GM18507 (cell line): ENCODE measurements around the gene VPS35L.

Experiments
- DNase-seq: peaks from one replicate; pipeline ENCODE4 v3.0.0; 2011; ENCODE audit warnings: low read depth; ENCODE audit not compliant: insufficient read length; ENCODE audit errors: extremely low spot score
- FAIRE-seq: peaks from 2 replicates; lab custom pipeline; 2011; peaks lifted over from hg19 to GRCh38; lab: Jason Lieb, UNC

The VPS35L gene

GRCh38 chr16:19683453-19684236 is 128.1 kb downstream of the VPS35L start:
- FAIRE-seq (no peak), DNase-seq (no peak)

- no peak for FAIRE-seq
- no peak for DNase-seq
Measured at GRCh38 chr16:19685176-19685575, 129.7 kb downstream of the VPS35L start.

- no peak for DNase-seq
- no peak for FAIRE-seq
Measured at GRCh38 chr16:19687279-19687678, 131.8 kb downstream of the VPS35L start.

GRCh38 chr16:19688396-19689024 is 133.0 kb downstream of the VPS35L start:
- DNase-seq (no peak), FAIRE-seq (no peak)

- DNase-seq (no peak), FAIRE-seq (no peak)
Measured at GRCh38 chr16:19689342-19689741, 133.8 kb downstream of the VPS35L start.

GRCh38 chr16:19690196-19690595 is 134.7 kb downstream of the VPS35L start:
- no peak for DNase-seq
- no peak for FAIRE-seq

- no peak for DNase-seq
Measured at GRCh38 chr16:19691161-19691711, 135.7 kb downstream of the VPS35L start.

DNA sequence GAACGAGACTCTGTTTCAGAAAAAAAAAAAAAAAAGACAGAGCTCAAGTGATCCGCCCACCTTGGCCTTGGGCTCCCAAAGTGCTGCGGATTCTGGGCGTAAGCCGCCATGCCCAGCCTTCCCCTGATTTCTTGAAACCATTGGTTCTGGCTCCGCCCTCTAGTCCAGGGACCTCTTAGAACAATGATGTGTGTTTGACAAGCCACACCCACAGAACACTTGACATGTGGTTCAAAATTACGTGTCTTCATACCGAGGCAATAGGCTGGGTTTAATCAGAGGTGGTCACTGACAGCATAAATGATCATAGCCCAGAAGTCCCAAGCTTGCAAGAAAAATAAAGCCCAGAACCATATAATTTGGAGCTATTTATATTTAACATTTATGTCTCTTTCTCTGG is 139.5 kb downstream of the VPS35L start:
- FAIRE-seq (no peak), DNase-seq (no peak)

More at GRCh38 chr16:19691161-19691711, 135.7 kb downstream of the VPS35L start:
- FAIRE-seq = no peak

GRCh38 chr16:19696328-19696727 is 140.8 kb downstream of the VPS35L start:
- DNase-seq (no peak), FAIRE-seq (no peak)

DNA sequence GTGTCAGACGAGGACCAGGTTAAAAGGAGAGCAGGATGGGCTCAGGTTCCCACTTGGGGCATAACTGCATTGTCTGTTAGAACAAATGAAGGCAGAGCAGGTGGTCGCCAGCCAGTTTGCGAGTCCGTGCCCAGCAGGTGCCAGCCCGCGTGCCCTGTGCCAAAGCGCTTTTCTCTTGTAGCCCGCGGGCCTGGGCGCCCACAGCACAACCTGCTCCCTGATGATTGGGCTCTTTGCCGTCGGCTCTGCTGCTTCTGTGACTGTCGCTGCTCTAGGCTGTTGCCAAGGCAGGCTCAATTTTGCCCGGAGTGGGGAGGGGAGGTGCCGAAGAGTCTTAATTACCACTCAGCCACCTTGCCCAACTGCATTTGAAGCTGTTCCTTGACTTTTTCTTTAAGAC is 141.5 kb downstream of the VPS35L start:
- DNase-seq = no peak

DNA sequence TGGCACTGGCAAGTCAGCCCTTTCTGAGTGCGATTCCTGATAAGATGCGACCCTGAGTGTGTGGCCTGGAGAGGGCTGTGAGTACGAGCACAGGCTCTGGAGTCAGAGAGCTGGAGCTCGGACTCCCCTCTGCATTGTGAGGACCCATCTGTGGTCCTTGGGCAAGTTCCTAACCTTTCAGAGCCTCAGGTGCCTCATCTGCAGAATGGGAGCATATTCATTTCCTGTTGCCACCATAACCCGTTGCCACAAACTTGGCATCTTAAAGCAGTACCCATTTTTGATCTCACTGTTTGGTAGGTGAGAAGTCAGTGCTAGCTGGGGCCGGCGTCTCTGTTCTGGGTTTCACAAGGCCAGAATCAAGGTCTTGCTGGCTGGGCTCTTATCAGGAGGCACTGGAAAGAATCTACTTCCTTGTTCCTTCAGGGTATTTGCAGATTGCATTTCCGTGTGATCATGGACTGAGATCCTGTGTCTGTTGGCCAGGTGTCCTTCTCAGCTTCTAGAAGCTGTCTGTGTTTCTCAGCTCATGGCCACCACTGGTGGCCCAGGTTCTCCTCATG is 142.3 kb downstream of the VPS35L start:
- DNase-seq (no peak), FAIRE-seq (no peak)

More for the DNA sequence above, 141.5 kb downstream of the VPS35L start:
- FAIRE-seq = no peak

DNA sequence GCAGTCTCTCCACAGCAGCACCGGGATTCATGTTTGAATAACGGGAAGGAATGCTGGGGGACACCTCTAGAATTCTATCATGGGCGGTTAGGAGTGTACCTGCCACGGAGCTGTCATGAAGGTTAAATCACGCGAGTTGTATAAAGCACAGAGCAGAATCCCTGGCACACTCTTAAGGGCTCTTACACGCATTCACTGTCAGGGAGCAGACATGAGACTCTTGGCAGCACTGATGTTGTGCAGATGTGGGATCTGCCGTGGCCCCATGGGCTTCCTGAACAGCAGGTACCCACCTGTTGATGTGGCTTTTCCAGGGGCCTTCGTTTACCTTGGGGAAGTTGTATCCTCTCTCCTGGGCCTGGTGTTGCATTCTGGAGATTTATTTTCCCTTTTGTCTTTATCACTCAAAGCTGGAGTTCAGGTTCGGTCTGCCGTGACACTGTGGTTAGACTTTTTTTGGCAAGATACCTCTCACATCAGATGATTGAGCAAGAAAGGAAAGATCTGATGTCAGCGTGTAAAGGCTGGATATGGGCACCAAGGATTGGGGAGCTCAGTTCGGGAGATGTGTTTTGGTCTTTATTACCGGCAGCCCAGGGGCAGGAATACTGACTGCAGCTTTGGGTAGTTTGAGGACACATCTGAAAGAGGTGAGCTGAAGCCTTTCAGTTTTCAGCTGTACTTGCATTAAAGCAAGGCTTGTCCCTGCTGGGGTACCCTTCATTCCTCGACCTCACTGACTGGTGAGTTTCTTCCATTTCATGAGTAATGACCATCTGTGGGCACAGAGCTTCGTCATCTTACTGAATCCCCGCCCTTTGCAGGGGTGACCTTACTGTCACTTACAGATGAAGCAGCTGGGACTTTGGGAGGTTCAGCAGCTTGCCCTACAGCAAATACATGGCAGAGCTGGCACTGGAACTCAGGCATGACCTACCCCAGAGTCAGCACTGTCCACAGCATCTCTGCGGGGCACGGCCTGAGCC is 143.3 kb downstream of the VPS35L start:
- no peak for FAIRE-seq
- no peak for DNase-seq

- no peak for FAIRE-seq
- DNase-seq = no peak
Measured at GRCh38 chr16:19699472-19699871, 144.0 kb downstream of the VPS35L start.

GRCh38 chr16:19700319-19700781 is 144.8 kb downstream of the VPS35L start:
- FAIRE-seq (no peak), DNase-seq (no peak)

- no peak for DNase-seq
- no peak for FAIRE-seq
Measured at GRCh38 chr16:19701091-19701490, 145.6 kb downstream of the VPS35L start.

- FAIRE-seq = no peak
- no peak for DNase-seq
Measured at GRCh38 chr16:19703172-19703889, 147.8 kb downstream of the VPS35L start.

- no peak for DNase-seq
- no peak for FAIRE-seq
Measured at GRCh38 chr16:19704321-19705145, 149.0 kb downstream of the VPS35L start.

DNA sequence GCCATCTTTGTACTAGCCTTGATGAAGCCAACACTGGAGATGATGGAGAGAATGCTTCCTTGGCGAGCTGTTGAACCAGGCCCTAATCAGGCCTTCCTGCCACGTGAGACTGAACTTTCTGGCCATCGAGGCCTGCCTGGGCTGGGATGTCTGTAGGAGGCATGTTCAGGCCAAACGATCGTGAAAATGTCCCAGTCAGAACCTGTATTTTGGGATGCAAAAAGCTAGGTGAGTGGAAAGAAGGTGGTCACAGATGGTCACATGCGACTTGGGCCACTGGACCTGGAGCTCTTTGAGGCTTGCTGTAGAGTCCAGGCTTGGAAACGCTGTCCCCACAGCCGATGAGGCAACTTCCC is 149.6 kb downstream of the VPS35L start:
- DNase-seq = no peak
- FAIRE-seq = no peak
